T-helper 22 cell (primary cell): Measurements from ENCODE around the gene GTSE1.
"Not testable (repeated sequence)": the region's sequence is repeated elsewhere in the genome, so short reads cannot be mapped to it uniquely, and the experiment has no call there.

Source experiments
- DNase-seq: peaks from one replicate; pipeline ENCODE4 v3.0.0-alpha.2; 2020; ENCODE audit warnings: low read depth

GTSE1 gene

DNA sequence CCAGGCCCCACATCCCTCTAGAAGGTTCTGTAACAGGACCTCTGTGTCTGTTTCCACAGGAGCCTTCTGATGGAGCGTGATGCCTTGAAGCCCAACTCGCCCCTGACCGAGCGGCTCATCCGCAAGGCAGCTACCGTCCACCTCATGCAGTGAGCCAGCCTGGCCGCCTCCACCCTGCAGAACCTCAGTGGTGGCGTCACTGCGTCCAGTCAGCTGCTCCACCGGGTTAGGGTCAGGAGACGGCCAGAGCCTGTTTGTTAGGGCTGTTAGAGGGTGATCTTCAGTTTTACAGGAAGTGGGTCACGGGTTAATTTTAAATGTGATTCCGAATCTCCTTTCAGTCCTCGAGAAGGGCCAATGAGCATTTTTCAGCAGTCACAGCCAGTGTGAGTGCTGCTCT, 3.9 kb upstream of the GTSE1 start:
- DNase-seq = no peak

DNA sequence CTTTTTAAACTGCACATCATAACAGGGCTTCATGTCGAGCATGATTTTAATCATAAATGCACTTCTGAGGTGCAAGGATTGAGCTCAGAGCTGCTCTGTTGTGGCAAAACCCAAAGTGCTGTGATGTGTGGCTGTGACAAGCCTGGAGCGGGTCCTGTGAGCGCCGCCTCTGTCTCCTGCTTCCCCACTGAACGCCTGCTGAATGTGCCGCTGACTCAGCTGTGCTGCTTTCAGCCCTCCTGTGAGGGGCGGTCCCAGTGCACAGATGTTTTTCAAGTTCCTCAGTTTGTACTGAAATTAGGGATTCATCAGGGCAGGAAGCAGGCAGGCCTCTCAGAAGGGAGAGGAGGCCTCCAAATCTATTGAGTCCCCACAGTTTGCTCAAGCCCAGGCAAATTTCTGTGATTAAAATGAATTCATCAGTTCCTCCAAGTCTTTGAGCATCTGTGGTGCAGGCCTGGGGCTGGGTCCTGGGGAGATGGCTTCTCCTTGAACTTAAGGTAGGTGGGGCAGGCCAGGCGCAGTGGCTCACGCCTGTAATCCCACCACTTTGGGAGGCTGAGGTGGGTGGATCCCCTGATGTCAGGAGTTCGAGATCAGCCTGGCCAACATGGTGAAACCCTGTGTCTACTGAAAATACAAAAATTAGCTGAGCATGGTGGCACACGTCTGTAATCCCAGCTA, 3.0 kb upstream of the GTSE1 start:
- DNase-seq = no peak

DNA sequence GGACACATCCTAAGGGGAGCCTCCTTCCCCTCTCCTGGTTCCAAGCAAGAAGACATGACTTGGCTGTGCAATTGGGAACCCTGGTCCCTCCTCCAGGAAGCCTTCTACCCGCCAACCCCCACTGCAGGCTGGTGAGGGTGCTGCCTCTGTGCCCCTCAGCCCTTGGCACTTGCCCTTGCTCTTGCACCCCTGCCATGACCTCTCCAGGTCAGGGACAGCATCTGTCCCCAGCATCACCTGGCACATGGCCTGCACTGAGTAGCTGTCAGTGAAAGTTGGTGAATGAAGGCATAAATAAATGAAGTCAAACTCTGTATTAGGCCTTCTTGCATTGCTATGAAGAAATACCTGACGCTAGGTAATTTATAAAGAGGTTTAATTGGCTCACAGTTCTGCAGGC, 1.9 kb upstream of the GTSE1 start:
- DNase-seq = no peak

DNA sequence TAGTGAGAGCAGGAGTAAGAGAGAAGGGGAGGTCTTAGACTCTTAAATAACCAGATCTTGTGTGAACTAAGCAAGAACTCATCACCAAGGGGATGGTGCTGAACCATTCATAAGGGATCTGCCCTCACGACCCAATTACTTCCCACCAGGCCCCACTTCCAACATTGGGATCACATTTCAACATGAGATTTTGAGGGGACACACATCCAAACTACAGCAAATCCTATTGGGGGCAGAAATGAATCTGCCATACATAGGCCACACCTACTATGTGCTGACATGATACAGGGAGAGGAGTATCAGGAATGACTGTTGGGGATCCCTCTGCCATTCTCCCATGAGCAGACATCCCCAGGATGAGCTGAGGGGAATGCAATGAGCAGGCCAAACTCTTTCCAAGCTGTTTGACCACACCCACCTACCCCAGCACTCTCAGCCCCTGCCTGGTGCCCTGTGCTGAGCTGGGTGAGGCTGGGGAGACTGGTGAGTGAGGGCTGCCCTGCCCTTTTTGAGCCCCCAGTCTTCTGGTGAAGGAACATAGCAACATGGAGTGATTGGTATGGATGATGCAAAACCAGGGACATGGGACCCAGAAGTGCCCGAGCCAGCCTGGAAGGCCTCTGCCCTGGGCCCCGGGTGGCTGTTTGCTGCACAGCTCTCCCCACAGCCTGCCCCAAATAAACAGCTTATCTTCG, 1.2 kb upstream of the GTSE1 start:
- DNase-seq = no peak

DNA sequence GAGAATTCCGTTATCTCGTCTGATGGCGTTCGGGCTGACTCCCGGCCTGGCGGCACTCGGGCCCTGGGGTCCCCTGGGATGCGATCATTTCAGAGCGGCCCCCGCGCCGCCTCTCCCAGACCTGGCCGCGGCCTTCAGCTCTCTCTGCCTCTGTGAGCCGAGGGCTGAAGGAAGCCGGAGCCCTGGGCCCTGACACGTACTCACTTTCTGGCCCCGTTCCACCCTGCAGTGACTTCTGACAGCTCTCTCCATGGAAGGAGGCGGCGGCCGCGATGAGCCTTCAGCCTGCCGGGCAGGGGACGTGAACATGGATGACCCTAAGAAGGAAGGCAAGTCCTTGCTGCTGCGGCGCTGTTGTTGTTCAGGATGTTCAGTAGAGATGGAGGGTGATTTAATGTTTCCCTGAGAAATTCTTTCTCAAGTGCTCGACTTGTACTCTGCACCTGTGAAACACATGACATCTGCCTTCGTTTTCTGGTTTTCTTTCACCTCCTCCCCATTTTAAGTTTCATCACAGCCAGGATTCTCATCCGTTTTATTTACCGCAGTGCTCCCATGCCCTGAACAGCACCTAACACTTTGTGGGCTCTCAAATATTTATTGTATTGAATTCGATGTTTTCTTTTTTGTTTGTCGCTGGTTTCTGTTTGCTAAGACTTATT, 612 bp downstream of the GTSE1 start:
- DNase-seq = no peak

DNA sequence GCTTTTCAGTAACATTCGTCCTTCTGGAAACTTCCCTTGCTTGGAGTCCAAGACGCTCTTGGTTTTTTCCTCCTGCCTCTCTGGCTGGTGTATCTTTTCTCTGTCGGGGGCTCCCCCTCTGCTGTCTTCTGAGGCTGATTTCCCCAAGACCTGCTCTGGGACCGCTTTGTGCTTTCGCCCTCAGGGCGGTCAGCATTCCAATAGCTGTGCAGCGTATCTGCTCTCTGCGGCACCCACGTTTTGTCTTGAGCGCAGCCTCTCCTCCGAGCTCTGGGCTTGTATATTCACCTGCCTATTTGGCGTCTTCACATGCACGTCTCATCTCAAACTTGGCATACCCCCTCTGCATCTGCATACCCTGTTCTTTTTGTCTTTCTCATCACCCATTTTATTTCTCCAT, 2.4 kb downstream of the GTSE1 start:
- no peak for DNase-seq

DNA sequence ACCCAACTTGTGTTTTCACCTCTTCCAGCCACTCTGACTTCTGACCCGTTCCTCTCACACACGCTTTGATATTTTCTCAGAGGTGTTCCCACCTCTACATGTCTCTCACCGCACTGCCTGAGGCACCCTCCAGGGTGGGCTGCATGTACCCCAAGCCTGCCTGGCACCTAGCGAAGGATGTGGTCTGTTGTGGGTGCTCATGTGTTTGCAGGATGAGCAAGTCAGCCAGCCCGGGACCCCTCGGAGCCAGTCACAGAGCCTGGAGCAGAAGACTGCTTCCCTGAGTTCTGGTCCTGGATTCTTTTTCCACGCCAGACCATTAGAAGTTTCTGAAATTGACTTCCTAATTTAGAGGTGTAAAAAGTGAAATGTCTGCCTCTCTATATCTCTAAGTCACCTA, 3.8 kb downstream of the GTSE1 start:
- no peak for DNase-seq

DNA sequence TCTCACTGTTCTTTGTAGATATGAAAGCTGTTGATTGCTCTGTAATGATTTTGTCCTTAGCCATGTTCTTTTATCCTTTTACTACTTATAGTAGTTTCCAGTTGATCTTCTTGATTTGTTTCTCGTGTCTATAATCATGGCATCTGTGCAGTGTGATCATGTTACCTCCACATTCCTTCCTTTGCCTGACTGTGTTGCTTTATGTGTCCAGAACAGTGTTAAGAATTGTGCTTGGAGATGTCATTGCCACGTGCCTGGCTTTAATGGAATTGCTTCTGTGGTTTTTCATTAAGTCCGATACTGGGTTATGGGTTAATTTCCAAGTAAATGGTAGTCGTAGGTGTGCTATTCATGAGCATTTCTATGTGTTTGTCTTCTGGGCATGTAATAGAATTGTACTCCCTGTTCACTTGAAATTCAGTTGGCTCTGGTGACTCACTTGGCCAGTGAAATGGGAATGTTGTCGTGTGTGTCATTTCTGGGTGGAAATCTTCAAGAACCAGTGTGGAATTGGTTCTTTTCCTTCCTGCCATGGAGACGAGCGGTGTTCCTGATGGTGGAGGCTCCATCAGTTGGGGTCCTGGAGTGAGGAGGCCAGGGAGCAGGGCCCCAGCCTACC, 6.8 kb downstream of the GTSE1 start:
- DNase-seq = no peak

DNA sequence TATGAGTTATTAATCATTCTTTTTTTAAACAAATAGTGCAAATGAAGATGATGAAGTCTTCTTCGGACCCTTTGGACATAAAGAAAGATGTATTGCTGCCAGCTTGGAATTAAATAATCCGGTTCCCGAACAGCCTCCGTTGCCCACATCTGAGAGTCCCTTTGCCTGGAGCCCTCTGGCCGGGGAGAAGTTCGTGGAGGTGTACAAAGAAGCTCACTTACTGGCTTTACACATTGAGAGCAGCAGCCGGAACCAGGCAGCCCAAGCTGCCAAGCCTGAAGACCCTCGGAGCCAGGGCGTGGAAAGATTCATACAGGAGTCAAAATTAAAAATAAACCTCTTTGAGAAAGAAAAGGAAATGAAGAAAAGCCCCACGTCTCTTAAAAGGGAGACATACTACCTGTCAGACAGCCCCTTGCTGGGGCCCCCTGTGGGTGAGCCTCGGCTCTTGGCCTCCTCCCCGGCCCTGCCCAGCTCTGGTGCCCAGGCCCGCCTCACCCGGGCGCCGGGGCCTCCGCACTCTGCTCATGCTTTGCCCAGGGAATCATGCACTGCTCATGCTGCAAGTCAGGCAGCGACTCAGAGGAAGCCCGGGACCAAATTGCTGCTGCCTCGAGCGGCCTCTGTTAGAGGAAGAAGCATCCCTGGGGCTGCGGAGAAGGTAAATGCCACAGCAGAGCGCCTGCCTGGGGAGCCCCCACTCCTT, 11.8 kb downstream of the GTSE1 start:
- no peak for DNase-seq

DNA sequence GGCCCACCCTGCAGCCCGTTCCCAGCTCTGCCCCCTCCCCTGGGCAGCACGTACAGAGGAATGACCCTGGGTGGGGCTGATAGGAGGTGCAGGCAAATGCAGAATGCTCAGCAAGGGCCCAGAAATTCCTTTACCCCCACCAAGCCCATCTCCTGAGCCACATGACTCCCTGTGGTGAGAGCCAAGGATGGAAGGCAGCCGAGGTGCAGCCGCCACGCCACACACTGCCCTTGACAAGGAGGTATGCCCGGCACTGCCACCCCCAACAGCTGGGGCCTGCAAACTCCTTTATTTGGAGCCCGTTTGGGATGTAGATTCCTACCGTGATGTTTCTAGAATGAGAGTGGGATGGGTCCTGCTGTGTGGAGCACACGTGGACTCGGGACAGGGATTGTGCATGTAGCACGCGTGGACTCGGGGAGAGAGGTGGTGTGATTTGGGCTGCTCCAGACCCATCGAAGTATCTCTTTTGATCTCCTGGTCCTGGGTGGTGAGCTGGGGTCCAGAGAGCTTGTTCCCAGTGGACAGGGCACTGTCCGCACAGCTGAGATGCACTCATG, 12.9 kb downstream of the GTSE1 start:
- DNase-seq = no peak

DNA sequence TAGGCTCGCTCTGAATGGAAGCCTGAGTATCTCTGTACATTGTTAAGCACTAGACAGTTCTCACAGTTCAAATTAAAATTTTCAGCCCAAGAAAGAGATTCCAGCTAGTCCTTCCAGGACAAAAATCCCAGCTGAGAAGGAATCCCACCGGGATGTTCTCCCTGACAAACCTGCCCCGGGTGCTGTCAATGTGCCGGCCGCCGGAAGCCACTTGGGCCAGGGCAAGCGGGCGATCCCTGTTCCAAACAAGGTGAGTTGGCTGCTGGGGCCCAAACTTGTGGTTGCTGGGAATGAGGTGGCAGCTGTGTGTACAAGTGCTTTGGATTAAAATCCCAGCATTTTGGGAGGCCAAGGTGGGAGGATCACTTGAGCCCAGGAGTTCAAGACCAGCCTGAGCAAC, 15.4 kb downstream of the GTSE1 start:
- DNase-seq = no peak

DNA sequence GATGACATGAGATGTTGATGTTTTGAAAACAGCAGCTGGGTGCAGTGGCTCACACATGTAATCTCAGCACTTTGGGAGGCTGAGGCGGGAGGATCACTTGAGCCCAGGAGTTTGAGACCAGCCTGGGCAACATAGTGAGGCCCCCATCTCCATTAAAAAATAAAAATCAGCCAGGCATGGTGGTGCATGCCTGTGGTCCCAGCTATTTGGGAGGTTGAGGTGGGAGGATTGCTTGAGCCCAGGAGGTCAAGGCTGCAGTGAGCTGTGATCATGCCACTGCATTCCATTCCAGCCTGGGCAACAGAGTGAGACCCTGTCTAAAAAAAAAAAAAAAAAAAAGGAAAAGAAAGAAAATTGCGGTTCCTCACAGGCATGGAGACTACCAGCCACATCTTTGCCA, 16.2 kb downstream of the GTSE1 start:
- not testable (repeated sequence) for DNase-seq

DNA sequence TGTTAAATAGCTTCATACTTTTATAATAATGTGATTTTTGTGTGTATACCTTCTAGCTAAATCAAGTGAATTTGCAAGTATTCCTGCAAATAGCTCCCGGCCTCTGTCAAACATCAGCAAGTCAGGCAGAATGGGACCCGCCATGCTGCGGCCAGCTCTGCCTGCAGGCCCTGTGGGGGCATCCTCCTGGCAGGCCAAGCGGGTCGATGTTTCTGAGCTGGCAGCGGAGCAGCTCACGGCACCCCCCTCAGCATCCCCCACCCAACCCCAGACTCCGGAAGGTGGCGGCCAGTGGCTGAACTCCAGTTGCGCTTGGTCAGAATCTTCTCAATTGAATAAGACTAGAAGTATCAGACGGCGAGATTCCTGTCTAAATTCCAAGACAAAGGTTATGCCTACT, 19.3 kb downstream of the GTSE1 start:
- no peak for DNase-seq

DNA sequence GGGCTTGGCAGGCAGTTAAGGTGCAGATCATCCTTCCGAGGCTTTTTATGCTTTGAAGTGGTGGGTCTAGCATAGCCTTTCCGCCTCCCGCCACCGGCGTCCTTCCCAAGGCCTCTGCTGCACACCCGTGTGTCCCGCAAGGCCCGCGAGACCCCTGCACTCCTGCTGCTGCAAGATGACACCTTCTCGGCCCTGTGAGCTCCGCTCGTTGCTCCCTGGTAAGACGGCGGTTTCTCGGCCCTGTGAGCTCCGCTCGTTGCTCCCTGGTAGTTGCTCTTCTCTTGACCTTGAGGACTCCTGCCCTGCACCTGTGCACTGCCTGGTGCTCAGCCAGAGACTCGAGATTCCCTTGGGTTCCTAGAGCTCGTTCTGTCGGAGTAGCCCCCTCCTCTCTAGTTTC, 21.0 kb downstream of the GTSE1 start:
- DNase-seq = no peak

DNA sequence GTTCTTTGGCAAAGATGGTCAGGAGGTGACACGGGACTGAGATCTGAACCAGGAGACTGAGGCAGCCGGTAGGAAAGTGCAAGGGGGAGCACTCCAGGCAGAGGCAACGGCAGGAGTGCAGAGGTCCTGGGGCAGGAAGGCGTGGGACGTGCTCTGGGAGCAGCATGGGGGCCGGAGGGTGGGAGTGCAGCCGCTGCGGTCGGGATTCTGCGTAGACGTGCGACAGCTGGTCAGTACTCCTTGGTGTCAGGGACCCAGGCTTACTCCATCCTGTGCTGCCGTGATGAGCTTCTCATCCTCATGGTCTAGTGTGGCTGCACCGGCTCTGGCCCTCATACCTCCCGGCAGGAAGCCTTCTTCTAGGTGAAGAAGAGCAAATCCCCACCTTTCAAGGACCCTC, 21.9 kb downstream of the GTSE1 start:
- no peak for DNase-seq

DNA sequence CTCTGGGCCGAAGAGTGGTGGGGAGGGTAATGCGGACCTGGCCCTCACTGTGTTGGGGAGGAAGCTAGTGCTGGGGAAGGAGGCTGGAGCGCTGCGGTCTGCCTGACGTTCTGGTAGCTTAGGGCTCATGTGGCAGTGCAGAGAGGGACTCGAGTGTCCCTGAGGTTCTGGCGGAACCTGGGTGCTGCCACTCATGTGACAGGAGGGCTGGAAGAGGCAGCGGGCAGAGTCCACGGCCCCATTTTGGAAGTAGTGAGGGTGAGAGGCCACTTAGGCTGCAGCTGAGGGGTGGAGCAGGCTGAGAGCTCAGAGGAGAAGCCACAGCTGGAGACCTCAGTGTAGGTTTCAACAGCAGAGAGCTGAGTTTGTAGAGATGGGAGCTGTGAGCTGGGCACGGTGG, 22.6 kb downstream of the GTSE1 start:
- DNase-seq = no peak

DNA sequence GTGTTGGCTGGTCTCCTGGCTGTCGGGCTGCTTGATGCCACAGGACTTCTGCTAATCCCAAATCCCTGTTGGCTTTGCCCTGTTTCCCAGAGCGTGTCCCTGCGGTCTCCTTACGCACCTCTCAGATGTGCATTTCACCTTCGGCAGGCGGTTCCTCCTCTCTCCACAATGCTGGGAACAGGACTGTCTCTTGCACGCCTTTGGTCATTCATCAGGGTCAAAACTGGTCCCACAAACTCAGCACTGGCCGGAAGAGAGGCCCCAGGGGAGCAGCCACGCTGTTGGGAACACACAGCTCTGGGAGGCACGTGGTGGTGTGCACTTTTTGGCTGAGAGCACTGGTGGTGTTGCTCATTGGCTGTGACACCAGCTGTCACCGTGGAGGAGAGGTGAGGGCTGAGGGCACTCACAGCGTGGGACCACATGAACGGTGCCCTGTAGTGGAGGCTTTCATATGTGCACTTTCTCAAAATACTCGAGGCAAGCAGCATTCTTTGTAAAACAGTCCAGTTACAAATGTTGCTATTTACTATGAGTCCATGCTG, 23.6 kb downstream of the GTSE1 start:
- DNase-seq = no peak

DNA sequence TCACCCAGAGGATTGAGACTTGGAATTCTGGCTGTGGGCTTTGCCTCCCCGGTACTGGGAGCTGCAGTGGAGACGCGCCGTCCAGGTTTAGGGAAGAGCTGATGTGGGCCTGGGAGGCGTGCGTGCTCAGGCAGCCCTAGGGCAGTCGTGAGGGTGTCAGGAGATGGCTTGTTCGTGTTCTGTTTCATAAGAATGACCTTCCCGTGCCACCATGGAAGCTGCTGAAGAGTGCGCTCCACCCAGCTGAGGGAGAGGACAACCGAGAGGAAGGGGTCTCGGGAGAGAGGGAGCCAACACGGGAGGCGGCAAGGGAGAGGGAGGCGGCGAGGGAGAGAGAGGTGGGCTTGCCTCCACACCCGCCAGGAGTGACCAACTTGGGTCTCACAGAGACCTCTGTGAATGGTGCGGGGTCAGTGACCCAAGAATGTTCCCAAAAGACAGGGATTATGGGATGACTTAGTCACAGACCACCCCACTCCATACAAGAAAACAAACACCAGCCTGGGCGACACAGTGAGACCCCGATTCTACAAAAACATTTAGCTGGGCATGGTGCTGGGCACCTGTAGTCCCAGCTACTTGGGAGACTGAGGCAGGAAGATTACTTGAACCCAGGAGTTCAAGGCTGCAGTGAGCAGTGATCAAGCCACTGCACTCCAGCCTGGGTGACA, 24.2 kb downstream of the GTSE1 start:
- DNase-seq = no peak

DNA sequence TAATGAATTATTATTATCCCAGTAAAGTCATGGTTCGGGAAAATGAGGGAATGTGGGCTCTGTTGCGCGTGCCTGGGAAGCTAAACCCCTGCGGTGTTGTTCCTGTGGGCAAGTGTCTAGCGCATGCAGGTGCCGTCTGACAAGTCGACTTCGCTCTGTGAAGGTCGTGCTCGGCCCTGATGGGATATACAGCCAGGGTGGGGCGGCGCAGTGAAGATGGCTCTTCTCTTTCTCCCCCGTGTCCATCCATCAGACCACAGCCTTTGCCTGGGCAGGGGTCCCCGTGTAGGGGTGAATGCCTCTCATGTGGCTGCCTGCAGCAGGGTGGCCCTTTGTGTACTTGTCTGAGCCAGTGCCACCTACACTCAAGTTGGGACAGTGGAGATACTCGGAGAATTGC, 26.0 kb downstream of the GTSE1 start:
- no peak for DNase-seq

DNA sequence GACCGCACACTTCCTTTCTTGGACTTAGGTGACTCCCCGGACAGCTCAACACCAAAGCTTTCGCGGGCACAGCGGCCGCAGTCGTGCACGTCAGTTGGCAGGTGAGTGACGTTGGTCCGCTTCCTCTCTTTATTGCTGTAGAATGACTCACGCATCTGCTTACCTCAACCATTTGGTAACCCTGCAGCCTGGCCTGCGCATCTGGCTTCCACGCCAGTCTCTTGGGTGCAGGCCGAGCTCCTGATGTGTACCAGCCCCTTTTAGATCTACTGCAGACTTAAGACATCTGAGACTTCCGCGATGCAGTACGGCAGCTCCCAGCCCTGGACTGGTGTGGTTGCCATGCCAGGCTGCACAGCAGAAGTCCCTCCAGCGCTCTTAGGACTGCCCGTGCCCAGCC, 26.5 kb downstream of the GTSE1 start:
- no peak for DNase-seq

DNA sequence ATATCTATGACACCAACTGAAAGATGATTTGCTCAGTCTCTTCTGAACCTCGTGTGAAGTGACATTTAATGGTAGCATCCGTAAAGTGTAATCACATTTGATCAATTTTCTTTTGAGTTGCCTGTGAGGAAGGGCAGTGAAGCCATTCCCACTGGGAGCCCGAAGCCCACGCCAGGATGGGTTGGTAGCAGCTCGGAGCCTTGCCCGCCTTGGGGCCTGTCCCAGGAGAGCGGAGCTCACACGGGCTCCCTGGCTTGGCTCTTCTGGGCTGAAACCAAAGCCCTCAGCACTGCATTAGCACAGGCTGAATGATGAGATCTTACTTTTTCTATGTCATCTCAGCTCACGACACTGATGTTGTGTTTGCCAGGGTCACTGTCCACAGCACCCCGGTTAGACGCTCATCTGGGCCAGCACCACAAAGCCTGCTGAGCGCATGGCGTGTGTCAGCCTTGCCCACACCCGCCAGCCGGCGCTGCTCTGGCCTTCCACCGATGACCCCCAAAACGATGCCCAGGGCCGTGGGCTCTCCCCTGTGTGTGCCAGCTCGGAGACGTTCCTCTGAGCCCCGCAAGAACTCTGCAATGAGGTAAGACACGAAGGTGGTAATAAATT, 29.5 kb downstream of the GTSE1 start:
- DNase-seq = no peak
